ENCODE results near the gene POU6F2.

GRCh38 chr7:39333701-39334100, 356.0 kb downstream of the POU6F2 start:
- TF ChIP-seq CTCF (IDR thresholded peaks at IDR 0.05), result no peak
- no peak for TF ChIP-seq TCF7L2 (IDR thresholded peaks at IDR 0.05; ENCODE audit: low read depth, low read length)
- no peak for TF ChIP-seq REST (IDR thresholded peaks at IDR 0.05; ENCODE audit: insufficient read depth in 1 of 2, low read depth in 2 of 2, low read length in 1 of 2)
- no peak for TF ChIP-seq POLR2AphosphoS5 (IDR thresholded peaks at IDR 0.05; ENCODE audit: low read depth, low read length)
